H1 (cell line): ENCODE results near the gene CCDC24. TPM values are rescaled to one million over a fixed set of nuclear protein-coding genes. Genes with fewer than 3 reads are reported as not detected.

ENCODE experiments used
- SAP30 ChIP-seq: fragments of 300-600 bp; sonication (generic); IDR thresholded peaks from 2 replicates; pipeline ENCODE4 v1.7.1; 2012; ENCODE audit warnings: low read length, moderate library complexity, mild to moderate bottlenecking, inconsistent platforms; ENCODE audit not compliant: insufficient read depth, insufficient replicate concordance
- polyA plus RNA-seq, 7 experiments: library from polyadenylated mRNA; depleted of rRNA in 3 of 7; stranded (reverse) in 5 of 7; unstranded in 2 of 7; fragments of >200 nt in 5 of 7; fragments of 200-250 nt in 2 of 7; gene quantifications; 1 replicate in 5 of 7; 2 replicates in 1 of 7; 4 replicates in 1 of 7; pipeline versions ENCODE4 v1.2.1 to v1.2.3, GENCODE V29; 2011 to 2013; ENCODE audit warnings: missing spikeins in 2 of 7, mixed read lengths in 2 of 7
- total RNA-seq: library from RNA; stranded (reverse); fragmentation: NEBNext Ultra II Directional; extraction: Animal tissue kit (Norgen Biotek cat#: 25700); gene quantifications from 2 replicates; pipeline ENCODE4 v1.2.1, GENCODE V29; 2021

Gene CCDC24
- total and polyA plus RNA-seq, 2 of the 8 experiments (the other 6 are each of a cell fraction or from before 2014, with no cell fraction given) = 11.2 to 11.4 TPM

DNA sequence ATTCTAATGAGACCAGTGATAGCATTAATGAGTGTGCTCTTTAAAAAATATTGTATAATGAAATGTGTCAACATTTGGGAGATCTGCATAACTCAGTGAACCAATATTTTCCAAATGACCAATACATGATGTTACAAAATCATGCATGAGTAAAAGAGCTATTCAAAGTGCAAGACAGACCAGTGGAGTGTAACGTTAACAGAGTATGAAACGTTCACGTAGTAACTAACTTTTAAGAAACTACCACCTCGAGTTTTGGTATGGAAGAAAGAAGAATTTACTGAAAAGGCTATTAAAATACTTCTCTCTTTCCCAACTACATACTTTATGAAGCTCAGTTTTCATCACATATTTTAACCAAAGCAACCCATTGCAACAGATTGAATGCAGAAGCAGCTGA is 49.4 kb downstream of the CCDC24 start (continued):
- TF ChIP-seq SAP30 = no peak
